GM18951 (cell line): Measurements from ENCODE around the gene SCOC.
A peak's percentile ranks its signal among the peaks of the same experiment; 100 is the strongest.

Experiments
- POLR2A ChIP-seq: IDR thresholded peaks from 4 replicates; pipeline ENCODE4 v1.6.1; 2011; ENCODE audit warnings: mild to moderate bottlenecking; ENCODE audit not compliant: insufficient read length, insufficient read depth; ENCODE audit errors: extremely low read depth
- in situ Hi-C: fragments of 300-500 bp; cut with MboI; formaldehyde crosslinking; loops from one replicate; pipeline ENCODE4 v1.12.0; 2022; ENCODE audit warnings: low sequenced_read_pairs, mixed read lengths, inconsistent platforms; ENCODE audit not compliant: unreplicated experiment

Gene SCOC

GRCh38 chr4:140373328-140374129 is at the start of gene SCOC:
TSS of gene SCOC (plus strand) at chr4:140373646. CDS start at chr4:140379171, 5,525 bp downstream.
- TF ChIP-seq POLR2A, result peak; percentile 73
- in situ Hi-C loops, result loop anchor here (25.0 kb wide), 2 partner anchors 239 to 489 kb away; no protein-coding TSS in a partner anchor

DNA sequence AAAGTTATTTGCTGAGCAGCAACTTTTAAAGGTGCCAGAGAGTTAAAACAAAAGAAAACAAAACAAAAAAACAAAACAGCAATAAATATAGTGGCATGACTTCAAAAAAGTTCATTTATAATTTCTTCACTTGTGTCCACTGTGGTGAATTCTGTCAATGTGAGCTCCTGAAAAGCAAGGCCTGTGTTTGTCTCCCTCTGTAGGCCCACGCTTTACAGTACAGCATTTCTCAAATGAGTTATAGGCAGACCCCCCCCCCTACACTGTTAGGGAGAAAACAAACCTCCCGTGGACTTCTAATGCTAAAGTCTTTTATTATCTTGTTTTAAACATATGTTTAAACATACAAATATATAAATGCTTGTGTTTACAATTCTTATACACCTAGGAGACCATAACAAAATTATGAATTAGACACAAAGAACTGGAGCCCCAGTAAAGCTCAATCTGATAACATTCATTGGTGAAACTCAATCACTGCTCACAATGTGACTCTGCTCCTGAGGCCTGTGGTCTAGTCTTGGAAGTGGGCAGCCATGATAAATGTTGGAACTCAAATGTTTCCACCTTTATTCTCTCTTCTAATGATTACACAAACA is 47.0 kb upstream of the SCOC start:
- in situ Hi-C loops, result no loop called here
- TF ChIP-seq POLR2A, result no peak

DNA sequence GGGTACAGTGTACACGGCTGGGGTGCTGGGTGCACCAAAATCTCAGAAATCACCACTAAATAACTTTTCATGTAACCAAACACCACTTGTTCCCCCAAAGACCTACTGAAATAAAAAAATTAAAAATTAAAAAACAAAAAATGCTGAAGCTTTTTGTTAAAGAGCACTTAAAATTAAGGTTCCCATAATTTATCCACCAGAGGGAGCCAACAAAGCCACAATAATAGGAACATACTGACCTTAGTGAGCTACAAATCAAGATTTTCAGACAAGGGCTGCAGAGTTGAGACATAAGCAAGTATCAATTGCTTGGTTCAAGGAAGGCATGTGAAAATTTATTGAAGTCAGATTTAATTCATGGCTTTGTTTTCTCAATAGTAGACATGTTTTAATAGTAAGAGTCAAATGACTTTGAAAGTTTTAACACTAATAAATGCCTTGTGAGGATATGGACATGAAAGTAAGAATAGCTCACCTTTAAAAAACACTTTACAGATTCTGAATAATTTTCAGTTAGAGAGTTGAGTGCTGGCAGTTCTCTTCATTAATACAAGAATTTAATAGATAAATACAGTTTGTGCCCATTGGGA is 43.0 kb upstream of the SCOC start:
- in situ Hi-C loops, result no loop called here

DNA sequence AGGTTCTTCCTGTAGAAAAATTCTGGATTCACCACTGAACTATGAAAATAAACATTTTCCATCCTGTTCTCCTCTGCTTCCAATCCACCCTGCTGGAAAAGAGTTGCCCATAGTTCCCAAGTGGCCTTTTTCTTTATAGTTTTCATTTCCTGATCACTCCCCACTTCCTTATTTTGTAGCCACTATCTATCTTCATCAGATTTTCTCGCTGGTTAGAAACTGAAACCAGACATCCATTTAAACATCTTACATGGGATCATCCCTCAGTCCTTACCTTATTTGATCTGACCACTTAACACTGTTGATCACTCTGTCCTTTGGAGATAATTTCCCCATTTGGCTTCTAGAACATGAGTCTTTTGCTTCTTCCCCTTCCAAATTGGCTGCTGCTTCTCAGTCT is 42.2 kb upstream of the SCOC start:
- in situ Hi-C loops, result no loop called here
- no peak for TF ChIP-seq POLR2A

More for the DNA sequence above, 43.0 kb upstream of the SCOC start:
- no peak for TF ChIP-seq POLR2A

- in situ Hi-C loops, result no loop called here
These were observed 41.6 kb upstream of the SCOC start for GRCh38 chr4:140331876-140332275.

GRCh38 chr4:140332734-140333133 is 40.7 kb upstream of the SCOC start:
- in situ Hi-C loops, result no loop called here
- no peak for TF ChIP-seq POLR2A

More at GRCh38 chr4:140331876-140332275, 41.6 kb upstream of the SCOC start:
- TF ChIP-seq POLR2A, result no peak

DNA sequence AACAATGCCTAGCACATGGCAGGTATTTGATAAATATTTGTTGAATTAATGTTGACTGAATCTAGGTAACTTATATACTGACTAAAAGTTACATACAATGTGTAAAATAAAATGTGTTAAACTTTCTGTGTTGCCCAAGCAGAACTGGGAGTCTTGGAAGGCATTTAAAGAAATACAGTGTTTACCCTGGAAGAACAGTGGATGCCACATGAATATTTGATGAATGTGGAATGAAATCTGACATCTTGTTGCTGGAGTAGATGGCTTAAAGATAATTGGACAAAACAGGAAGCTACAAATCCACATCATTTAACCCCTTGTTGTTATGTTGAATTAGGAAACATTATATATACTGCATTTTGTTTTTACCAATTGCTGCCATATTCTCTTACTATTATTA is 39.9 kb upstream of the SCOC start:
- no peak for TF ChIP-seq POLR2A
- in situ Hi-C loops, result no loop called here

DNA sequence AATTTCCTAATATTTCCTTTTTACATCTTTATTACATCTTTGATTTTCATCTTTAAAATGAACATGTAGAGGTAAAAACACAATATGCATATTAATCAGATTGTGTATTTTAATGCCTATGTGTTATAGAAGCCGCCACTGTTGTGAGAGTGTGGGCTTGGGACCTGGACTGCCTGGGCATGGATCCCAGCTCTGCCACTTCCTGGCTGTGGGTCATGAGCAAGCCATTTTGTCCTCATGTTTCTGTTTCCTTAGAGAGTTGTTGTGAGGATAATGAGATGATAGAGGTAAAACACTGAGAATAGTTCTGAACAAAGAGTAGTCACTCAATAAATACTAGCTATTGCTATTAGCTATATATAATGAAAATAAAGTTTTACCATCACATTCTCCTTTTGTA is 38.4 kb upstream of the SCOC start:
- in situ Hi-C loops, result no loop called here
- no peak for TF ChIP-seq POLR2A

- TF ChIP-seq POLR2A, result no peak
- in situ Hi-C loops, result no loop called here
These were observed 36.7 kb upstream of the SCOC start for GRCh38 chr4:140336730-140337129.

DNA sequence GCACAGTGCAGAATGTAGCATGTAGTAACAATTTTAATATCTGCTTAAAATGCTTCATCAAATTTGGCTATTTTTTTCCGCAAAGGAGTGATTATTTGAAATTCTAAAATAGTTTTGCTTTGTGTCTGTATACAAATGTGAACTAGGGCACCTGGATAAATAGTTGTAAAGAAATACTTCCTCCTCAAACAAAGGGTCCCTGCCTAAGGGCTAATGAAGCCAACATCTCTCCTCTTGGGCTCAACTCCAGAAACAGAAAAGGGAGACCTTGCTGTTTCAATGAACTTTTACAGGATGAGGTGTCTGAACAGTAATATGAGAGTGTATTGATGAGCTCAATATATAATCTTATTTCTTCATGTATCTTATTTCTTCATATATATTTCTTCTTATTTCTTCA is 30.8 kb upstream of the SCOC start:
- in situ Hi-C loops, result no loop called here
- TF ChIP-seq POLR2A, result no peak

DNA sequence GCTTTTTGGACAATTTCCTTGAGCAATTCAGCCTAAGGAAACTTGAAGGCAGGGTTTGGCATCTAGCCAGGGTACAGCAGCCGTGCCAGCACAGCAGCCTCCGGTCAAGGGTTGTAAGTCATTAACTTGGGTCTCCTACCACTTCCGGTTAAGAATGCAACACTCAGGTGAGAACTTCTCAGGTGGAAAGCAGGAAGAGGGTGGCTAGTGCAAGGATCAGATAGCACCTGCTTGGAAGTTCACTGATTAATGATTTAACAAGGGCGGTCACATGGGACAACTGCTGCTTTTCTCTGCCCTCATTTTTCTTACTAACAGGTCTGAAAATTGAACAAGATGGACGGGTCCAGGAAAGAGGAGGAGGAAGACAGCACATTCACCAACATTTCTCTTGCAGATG is 30.1 kb upstream of the SCOC start:
- in situ Hi-C loops, result no loop called here
- TF ChIP-seq POLR2A, result no peak

DNA sequence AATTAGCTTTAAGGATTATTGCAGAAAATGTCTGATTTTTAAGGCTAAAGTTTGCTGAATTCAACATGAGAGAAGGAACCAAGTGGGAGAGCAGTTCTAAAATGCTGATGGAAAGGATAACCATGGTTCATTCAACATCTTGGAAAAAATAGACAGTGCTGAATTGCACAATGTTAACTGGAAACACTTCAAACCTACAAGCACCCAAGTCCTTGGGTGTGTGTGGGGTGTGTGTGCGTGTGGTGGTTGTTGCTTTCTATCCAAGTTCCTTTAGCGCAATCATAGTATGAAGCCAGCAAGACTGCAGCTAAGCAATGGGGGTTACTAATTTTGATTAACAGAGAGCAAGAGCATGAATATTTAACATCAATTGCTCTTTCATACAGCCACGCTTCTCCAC is 29.3 kb upstream of the SCOC start:
- in situ Hi-C loops, result no loop called here
- TF ChIP-seq POLR2A, result no peak

DNA sequence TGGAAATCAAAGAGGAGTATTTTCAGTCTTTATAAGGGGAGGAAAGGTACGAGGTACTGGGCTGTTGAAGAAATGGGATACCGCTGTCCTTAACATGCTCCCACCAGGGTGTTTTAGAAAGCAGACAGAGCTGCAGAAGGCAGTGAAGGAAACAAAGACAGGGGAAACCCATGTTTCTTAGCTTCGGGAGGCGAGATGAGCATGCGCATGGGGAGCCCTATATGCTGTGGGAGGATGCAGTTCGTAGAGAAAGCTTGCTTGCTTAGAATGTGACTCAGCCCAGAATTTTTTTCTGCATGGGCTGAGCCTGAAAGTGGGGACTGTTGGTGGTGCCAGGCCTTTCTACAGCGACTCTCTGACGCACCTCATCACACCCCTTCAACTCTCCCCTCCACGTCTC is 28.8 kb upstream of the SCOC start:
- in situ Hi-C loops, result no loop called here
- TF ChIP-seq POLR2A, result no peak

GRCh38 chr4:140346136-140346535 is 27.3 kb upstream of the SCOC start:
- in situ Hi-C loops, result no loop called here
- TF ChIP-seq POLR2A, result no peak
